HG03045 (cell line): ENCODE measurements around the gene C10orf90.

ENCODE experiments used
- ATAC-seq: cut with Tn5 transposase; IDR thresholded peaks from one replicate; pipeline ENCODE4 v1.9.1; 2021; ENCODE audit warnings: mild to moderate bottlenecking, moderate library complexity; ENCODE audit not compliant: unreplicated experiment

Gene C10orf90

GRCh38 chr10:126637501-126637900, 33.0 kb downstream of the C10orf90 start:
- ATAC-seq: no peak

- no peak for ATAC-seq
Measured at GRCh38 chr10:126634911-126635310, 35.6 kb downstream of the C10orf90 start.

GRCh38 chr10:126634347-126634746, 36.1 kb downstream of the C10orf90 start:
- ATAC-seq: no peak

- ATAC-seq: no peak
Measured at GRCh38 chr10:126632705-126633104, 37.8 kb downstream of the C10orf90 start.

GRCh38 chr10:126629925-126630624, 40.4 kb downstream of the C10orf90 start:
- ATAC-seq: no peak

- no peak for ATAC-seq
Measured at GRCh38 chr10:126628746-126629145, 41.7 kb downstream of the C10orf90 start.

- ATAC-seq: no peak
Measured at GRCh38 chr10:126621846-126622245, 48.6 kb downstream of the C10orf90 start.

- ATAC-seq: no peak
Measured at GRCh38 chr10:126618466-126618865, 52.0 kb downstream of the C10orf90 start.

- no peak for ATAC-seq
Measured at GRCh38 chr10:126617733-126618132, 52.8 kb downstream of the C10orf90 start.

GRCh38 chr10:126617208-126617607, 53.3 kb downstream of the C10orf90 start:
- no peak for ATAC-seq

- ATAC-seq: no peak
Measured at GRCh38 chr10:126616737-126617136, 53.8 kb downstream of the C10orf90 start.

- ATAC-seq: no peak
Measured at GRCh38 chr10:126611303-126611702, 59.2 kb downstream of the C10orf90 start.

GRCh38 chr10:126609566-126609965, 60.9 kb downstream of the C10orf90 start:
- no peak for ATAC-seq

GRCh38 chr10:126599949-126600682, 70.4 kb downstream of the C10orf90 start:
- no peak for ATAC-seq

- ATAC-seq: no peak
Measured at GRCh38 chr10:126598009-126598408, 72.5 kb downstream of the C10orf90 start.

GRCh38 chr10:126597211-126597610, 73.3 kb downstream of the C10orf90 start:
- no peak for ATAC-seq

GRCh38 chr10:126596472-126597016, 73.9 kb downstream of the C10orf90 start:
- ATAC-seq: no peak

- ATAC-seq: no peak
Measured at GRCh38 chr10:126595160-126595559, 75.3 kb downstream of the C10orf90 start.

GRCh38 chr10:126593968-126594701, 76.4 kb downstream of the C10orf90 start:
- no peak for ATAC-seq

GRCh38 chr10:126592901-126593300, 77.6 kb downstream of the C10orf90 start:
- no peak for ATAC-seq

- ATAC-seq: no peak
Measured at GRCh38 chr10:126588024-126588423, 82.5 kb downstream of the C10orf90 start.
